Measurements from ENCODE around the gene F13A1.

DNA sequence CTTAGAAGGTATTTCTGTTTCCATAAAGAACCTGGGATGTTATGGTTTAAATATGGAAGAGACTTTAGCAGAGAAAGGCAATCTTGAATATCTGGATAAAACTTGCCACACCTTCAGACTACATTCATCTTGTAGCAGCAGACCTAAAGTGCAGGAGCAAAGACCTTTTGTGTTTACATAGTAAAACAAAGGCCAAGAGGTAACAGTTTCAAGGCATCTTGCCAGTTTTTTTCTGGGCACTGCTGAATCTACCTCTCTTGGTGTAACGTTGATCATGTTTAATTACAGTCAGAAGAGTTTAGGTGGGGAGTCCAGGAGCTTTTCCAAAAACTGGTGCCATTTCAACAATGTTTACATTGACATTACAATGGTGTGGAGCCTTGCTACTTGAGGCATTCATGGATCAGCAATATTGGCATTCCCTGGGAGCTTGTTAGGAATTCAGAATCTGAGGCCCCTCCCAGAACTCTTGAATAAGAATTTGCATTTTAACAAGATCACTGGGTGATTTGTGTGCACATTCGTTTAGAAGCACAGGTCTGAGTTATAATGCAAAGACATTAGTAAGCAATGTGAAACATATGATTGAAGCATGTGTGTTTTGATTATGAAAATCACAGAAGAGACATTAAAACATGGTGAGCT, 94.5 kb downstream of the F13A1 start:
- no peak for TF ChIP-seq POLR2A (IDR thresholded peaks at IDR 0.05)
- no peak for TF ChIP-seq CTCF (IDR thresholded peaks at IDR 0.05)
